HG02571 (cell line): ENCODE data around the gene DENND4B.
"Not testable (repeated sequence)": the region's sequence is repeated elsewhere in the genome, so short reads cannot be mapped to it uniquely, and the experiment has no call there.

Source experiments
- ATAC-seq: cut with Tn5 transposase; IDR thresholded peaks from one replicate; pipeline ENCODE4 v1.9.1; 2021; ENCODE audit warnings: mild to moderate bottlenecking, moderate library complexity; ENCODE audit not compliant: unreplicated experiment

DENND4B gene

DNA sequence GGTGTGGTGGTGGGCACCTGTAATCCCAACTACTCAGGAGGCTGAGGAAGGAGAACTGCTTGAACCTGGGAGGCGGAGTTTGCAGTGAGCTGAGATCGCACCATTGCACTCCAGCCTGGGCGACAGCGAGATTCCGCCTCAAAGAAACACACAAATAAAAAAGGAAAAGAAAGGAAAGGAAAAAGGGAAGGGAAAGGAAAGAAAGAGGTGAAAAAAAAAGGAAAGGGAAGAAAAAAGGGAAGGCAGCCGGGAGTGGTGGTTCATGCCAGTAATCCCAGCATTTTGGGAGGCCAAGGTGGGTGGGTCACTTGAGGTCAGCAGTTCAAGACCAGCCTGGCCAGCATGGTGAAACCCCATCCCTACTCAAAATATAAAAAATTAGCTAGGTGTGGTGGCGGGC is 55.5 kb downstream of the DENND4B start:
- not testable (repeated sequence) for ATAC-seq

DNA sequence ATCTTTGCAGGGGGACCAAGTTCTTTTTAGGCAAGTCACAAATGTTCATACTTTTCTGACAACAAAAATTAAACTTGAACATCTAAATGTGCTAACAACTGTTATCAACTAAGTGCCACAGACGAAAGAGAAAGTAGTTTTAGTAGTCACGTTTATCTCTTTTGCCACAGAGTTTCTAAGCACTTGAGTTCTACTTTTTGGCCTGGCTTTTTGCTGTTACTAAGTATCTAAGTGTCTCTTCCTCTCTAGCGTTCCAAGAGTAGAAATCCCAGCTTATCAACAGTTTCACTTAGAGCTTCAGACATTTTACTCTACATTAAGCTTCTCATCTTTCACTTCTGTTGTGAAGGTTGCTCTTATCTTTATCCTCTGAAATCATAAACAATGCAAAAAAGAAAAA is 58.0 kb downstream of the DENND4B start:
- no peak for ATAC-seq

GRCh38 chr1:153886127-153886526 is 60.4 kb downstream of the DENND4B start:
- ATAC-seq = no peak

DNA sequence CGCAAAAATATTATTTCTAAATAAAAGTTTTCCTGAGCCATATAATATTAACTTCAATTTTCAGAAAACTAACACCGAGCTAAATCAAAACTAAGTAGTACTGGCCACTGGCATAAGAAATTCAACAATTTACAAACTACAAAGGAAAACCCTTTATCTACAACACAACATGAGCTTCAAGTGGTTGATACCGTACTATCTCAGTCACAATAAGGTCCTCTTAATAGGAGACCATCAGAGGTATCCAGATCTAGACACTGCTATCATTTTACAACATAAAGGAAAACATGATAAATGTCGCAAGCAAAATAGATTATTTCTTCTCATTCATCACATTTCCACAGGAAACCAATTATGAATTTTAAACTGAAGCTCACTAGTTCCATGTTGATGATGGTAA is 63.3 kb downstream of the DENND4B start:
- ATAC-seq = no peak

- ATAC-seq = no peak
Observed at GRCh38 chr1:153882296-153882912, 64.1 kb downstream of the DENND4B start.

- no peak for ATAC-seq
Observed at GRCh38 chr1:153881751-153882150, 64.8 kb downstream of the DENND4B start.

GRCh38 chr1:153880962-153881361 is 65.6 kb downstream of the DENND4B start:
- ATAC-seq = no peak

- ATAC-seq = no peak
Observed at GRCh38 chr1:153880024-153880423, 66.5 kb downstream of the DENND4B start.
